ENCODE results near the gene LRRC73.

LRRC73 gene

DNA sequence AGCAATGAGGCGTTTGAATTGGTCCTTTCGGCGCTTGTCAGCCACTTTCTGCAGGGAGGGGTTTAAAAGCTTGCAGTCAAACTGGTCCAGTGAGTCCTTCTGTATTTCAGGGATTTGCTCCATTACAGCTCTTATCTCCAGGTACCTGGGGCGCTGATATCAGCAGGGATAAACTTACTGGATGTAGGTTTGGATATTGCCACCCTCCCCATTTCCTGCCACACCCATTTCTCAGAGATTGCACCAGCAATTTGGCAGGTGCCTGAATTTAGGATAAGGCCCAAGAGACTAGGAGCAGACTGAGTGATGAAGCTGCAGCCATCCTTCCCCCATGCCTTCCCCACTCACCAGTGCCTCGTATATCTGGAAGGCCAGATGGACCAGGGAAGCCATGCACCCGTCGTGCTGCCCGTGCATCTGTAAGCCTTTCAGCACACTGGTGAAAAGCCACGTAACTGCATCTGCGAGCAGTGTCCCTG, 14.4 kb upstream of the LRRC73 start:
- Histone ChIP-seq H3K4me3 (ENCODE audit: low read length in 2 of 2) (no peak overlapping the region), H3K36me3 (ENCODE audit: control insufficient read depth in 2 of 2, insufficient read depth in 2 of 2, low read length in 2 of 2) (peaks cover 77 to 80% of the 10 kb centered on the region in 2 donors), H3K9me3 (ENCODE audit: control insufficient read depth in 2 of 2, low read length in 2 of 2) (no peaks in the 10 kb centered on the region), H3K27me3 (ENCODE audit: control insufficient read depth in 1 of 2, insufficient read depth in 2 of 2, low read length in 2 of 2) (no peaks in the 10 kb centered on the region), H3K27ac (ENCODE audit: low read length) (no peak overlapping the region), H3K9ac (ENCODE audit: low read length in 2 of 2) (no peak overlapping the region), H3K4me1 (ENCODE audit: control insufficient read depth, insufficient read depth, low read length) (peaks cover 3% of the 10 kb centered on the region)

DNA sequence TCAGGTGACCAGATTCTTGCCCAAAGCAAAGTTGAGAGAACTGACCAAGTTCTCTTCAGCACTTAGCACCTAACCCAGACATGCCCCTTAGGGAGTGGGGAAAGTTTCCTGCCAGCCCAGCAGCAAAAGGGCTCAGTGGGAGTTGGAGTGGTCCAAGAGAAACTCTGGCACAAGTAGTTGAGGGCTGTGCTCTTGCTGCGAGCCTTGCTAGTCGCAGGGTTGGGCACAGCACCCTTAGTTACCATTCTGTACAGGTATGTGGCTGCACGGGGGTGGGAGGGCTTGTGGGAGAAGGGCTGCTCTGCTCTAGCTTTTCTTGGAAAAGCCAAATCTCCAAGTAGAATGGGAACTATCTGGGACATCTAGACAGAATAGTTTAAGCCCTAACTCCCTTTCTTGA, 13.1 kb upstream of the LRRC73 start:
- Histone ChIP-seq H3K4me3 (ENCODE audit: low read length in 2 of 2) (no peak overlapping the region), H3K27me3 (ENCODE audit: control insufficient read depth in 1 of 2, insufficient read depth in 2 of 2, low read length in 2 of 2) (no peaks in the 10 kb centered on the region), H3K9me3 (ENCODE audit: control insufficient read depth in 2 of 2, low read length in 2 of 2) (no peaks in the 10 kb centered on the region), H3K27ac (ENCODE audit: low read length) (no peak overlapping the region), H3K9ac (ENCODE audit: low read length in 2 of 2) (no peak overlapping the region), H3K36me3 (ENCODE audit: control insufficient read depth in 2 of 2, insufficient read depth in 2 of 2, low read length in 2 of 2) (peaks cover 76 to 82% of the 10 kb centered on the region in 2 donors), H3K4me1 (ENCODE audit: control insufficient read depth, insufficient read depth, low read length) (peaks cover 5% of the 10 kb centered on the region)

DNA sequence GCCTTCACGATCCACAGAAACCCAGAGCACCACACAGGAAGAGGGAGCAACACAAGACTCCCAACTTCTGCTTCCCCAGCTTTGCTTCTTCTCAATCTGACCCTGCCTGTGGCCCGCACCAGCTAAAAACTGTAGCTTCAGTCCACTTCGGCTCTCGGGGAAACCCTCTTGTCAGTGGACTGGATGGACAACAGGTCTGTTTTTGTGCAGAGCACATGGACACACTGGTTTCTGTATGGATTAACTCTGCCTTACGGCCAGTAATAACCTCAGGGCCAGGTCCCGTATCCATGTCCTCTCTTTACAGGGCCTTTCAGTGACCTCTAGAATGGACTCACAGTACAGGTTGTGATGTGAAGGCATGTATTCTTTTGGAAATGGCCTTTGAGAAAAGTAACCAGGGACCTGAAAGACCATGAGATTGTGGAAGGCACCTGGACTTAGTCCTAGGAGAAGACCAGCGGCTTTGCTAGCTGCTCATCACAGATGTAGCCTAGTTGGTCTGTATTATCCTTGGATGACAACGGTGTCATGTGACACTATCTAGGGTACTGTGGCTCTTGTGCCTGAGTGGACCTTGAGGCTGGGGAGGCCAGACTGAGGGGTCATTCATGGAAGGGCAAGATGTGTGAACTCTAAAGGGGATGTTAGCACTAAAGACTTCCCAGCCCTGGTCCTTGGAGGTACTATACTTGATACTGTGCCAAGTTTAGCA, 12.6 kb upstream of the LRRC73 start:
- no peak overlapping the region for H3K9ac ChIP-seq (ENCODE audit: low read length in 2 of 2)
- H3K27me3 ChIP-seq (ENCODE audit: control insufficient read depth in 1 of 2, insufficient read depth in 2 of 2, low read length in 2 of 2) = no peaks in the 10 kb centered on the region
- H3K4me1 ChIP-seq (ENCODE audit: control insufficient read depth, insufficient read depth, low read length) = peaks cover 11% of the 10 kb centered on the region
- H3K27ac ChIP-seq (ENCODE audit: low read length) = no peak overlapping the region
- no peaks in the 10 kb centered on the region for H3K9me3 ChIP-seq (ENCODE audit: control insufficient read depth in 2 of 2, low read length in 2 of 2)
- peaks cover 71 to 76% of the 10 kb centered on the region in 2 donors for H3K36me3 ChIP-seq (ENCODE audit: control insufficient read depth in 2 of 2, insufficient read depth in 2 of 2, low read length in 2 of 2)
- H3K4me3 ChIP-seq (ENCODE audit: low read length in 2 of 2) = no peak overlapping the region

DNA sequence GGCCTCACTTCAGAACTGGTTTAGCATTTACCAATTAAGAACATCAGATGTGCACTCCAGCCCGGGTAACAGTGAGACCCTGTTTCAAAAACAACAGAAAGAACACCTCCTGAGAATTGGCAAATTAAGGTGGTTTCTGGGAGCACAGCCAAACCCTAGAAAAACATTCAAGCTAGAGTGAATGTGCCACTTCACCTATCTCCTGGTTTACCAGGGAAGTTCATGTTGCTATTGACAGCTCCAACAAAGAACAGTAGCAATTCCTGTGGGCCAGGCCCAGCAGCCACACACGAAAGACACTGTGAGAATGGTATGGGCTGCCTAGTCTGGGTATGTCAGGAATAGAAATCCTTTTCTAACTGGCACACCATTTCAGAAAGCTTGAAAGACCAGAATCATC, 11.7 kb upstream of the LRRC73 start:
- Histone ChIP-seq H3K9ac (ENCODE audit: low read length in 2 of 2) (no peak overlapping the region), H3K27me3 (ENCODE audit: control insufficient read depth in 1 of 2, insufficient read depth in 2 of 2, low read length in 2 of 2) (no peaks in the 10 kb centered on the region), H3K36me3 (ENCODE audit: control insufficient read depth in 2 of 2, insufficient read depth in 2 of 2, low read length in 2 of 2) (peaks cover 66 to 68% of the 10 kb centered on the region in 2 donors), H3K4me3 (ENCODE audit: low read length in 2 of 2) (no peak overlapping the region), H3K4me1 (ENCODE audit: control insufficient read depth, insufficient read depth, low read length) (peaks cover 11% of the 10 kb centered on the region), H3K27ac (ENCODE audit: low read length) (no peak overlapping the region), H3K9me3 (ENCODE audit: control insufficient read depth in 2 of 2, low read length in 2 of 2) (no peaks in the 10 kb centered on the region)

DNA sequence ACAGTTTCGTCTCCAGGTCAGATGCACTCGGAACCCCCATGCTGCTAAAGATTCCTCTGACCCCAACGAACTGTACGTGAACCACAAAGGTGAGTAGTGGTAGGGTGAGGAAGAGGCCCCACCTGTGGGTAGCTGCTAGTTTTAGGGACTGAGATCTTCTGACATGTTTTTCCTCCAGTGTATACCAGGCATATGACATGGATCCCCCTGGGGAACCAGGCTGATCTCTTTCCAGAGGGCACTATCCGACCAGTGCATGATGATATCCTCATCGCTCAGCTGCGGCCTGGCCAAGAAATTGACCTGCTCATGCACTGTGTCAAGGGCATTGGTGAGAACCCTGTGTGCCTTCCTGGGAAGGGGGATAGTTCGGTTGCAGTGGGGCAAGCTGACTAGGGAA, 10.0 kb upstream of the LRRC73 start:
- Histone ChIP-seq H3K27me3 (ENCODE audit: control insufficient read depth in 1 of 2, insufficient read depth in 2 of 2, low read length in 2 of 2) (no peaks in the 10 kb centered on the region), H3K9me3 (ENCODE audit: control insufficient read depth in 2 of 2, low read length in 2 of 2) (no peaks in the 10 kb centered on the region), H3K4me3 (ENCODE audit: low read length in 2 of 2) (no peak overlapping the region), H3K9ac (ENCODE audit: low read length in 2 of 2) (no peak overlapping the region), H3K27ac (ENCODE audit: low read length) (no peak overlapping the region), H3K4me1 (ENCODE audit: control insufficient read depth, insufficient read depth, low read length) (peaks cover 22% of the 10 kb centered on the region), H3K36me3 (ENCODE audit: control insufficient read depth in 2 of 2, insufficient read depth in 2 of 2, low read length in 2 of 2) (peaks cover 53 to 57% of the 10 kb centered on the region in 2 donors)

DNA sequence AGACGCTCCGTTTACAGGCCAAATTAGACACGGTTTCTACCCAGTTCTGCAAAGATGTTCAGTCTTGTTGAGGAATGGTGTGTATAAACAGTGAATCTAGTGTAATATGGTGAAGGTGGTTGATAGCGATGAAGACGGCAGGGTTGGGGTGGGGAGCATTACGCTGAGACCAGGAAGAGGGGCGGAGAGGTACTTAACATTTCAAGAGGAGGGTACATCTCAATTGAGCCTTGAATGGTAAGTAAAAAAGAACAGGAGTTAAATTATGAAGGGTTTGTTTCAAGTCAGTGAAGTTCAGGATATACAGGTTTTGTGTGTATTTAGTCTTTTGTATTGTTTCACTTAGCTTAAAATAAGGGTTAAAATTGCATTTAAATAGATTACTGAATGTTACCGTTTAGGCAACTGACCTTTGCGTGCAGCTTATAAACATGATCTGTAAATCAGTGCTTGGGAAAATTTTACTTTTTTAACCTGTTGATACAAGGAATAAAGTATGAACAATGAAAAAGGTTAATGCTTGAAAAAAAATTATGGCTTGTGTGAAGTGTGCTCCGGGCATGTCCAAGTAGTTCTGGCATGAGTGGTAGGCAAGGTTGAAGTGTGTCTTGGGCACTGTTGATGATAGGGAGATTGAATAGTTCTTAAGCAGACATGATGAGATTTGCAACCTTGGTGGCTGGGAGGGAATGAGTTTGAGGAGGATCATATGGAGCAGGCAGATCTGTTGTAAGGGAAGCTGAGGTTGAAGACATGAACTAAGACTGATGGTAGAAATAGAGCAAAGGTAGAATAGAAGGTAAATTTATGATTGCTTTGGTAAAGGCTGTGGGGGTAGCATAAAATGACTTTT, 7.6 kb upstream of the LRRC73 start:
- Histone ChIP-seq H3K27me3 (ENCODE audit: control insufficient read depth in 1 of 2, insufficient read depth in 2 of 2, low read length in 2 of 2) (no peaks in the 10 kb centered on the region), H3K36me3 (ENCODE audit: control insufficient read depth in 2 of 2, insufficient read depth in 2 of 2, low read length in 2 of 2) (peaks cover 41 to 53% of the 10 kb centered on the region in 2 donors), H3K27ac (ENCODE audit: low read length) (no peak overlapping the region), H3K4me3 (ENCODE audit: low read length in 2 of 2) (peak overlapping the region; percentile 89 to 100), H3K9ac (ENCODE audit: low read length in 2 of 2) (peak overlapping the region; percentile 89 to 97), H3K9me3 (ENCODE audit: control insufficient read depth in 2 of 2, low read length in 2 of 2) (no peaks in the 10 kb centered on the region), H3K4me1 (ENCODE audit: control insufficient read depth, insufficient read depth, low read length) (peaks cover 23% of the 10 kb centered on the region)

DNA sequence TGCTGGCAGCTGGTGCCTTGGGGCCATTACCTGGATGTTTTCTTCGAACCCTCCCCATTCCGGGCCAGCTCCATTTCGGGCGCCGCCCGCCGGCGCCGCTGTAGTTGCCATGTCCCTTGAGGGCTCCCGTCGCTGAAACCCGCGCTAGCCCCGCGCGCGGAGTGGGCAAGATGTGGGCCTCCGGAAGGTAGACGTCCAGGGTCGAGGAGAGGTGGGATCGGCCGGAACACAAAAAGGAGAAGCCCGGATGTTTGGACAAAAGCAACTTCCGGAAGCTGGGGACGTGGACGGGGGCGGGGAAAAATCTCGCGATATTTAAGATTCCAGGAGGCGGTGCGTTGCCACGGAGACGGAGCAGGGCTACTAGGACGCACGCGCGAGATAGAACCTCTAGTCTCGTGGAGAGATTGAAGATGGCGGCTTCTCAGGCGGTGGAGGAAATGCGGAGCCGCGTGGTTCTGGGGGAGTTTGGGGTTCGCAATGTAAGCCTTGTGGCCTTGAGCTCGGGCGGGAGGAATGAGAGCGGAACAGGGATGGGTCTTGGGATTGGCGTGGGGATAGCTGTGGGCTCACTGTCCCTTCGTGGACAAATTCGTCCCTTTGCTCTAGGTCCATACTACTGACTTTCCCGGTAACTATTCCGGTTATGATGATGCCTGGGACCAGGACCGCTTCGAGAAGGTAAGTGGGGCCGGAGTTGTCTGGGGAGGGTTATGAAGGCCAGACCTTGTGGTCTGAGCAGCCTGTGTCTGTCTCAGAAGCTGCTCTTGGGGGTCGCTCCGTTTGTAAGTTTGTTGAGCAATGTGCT, 6.8 kb upstream of the LRRC73 start, which contains the start of the genes POLR1C and YIPF3:
POLR1C (plus strand) TSS at position 393 of the 808 bp plus-strand sequence; CDS start at position 414, 21 bp downstream.
YIPF3 (minus strand) TSS at position 230 of the 808 bp plus-strand sequence; CDS start at position 111, 119 bp downstream.
- H3K27ac ChIP-seq (ENCODE audit: low read length) = peak within 1 kb of the TSS; percentile 82
- peaks cover 45 to 53% of the 10 kb centered on the region in 2 donors for H3K36me3 ChIP-seq (ENCODE audit: control insufficient read depth in 2 of 2, insufficient read depth in 2 of 2, low read length in 2 of 2)
- H3K4me1 ChIP-seq (ENCODE audit: control insufficient read depth, insufficient read depth, low read length) = peaks cover 23% of the 10 kb centered on the region
- H3K27me3 ChIP-seq (ENCODE audit: control insufficient read depth in 1 of 2, insufficient read depth in 2 of 2, low read length in 2 of 2) = no peaks in the 10 kb centered on the region
- H3K9ac ChIP-seq (ENCODE audit: low read length in 2 of 2) = peak within 1 kb of the TSS; percentile 89 to 97
- no peaks in the 10 kb centered on the region for H3K9me3 ChIP-seq (ENCODE audit: control insufficient read depth in 2 of 2, low read length in 2 of 2)
- H3K4me3 ChIP-seq (ENCODE audit: low read length in 2 of 2) = peak within 1 kb of the TSS; percentile 89 to 100

DNA sequence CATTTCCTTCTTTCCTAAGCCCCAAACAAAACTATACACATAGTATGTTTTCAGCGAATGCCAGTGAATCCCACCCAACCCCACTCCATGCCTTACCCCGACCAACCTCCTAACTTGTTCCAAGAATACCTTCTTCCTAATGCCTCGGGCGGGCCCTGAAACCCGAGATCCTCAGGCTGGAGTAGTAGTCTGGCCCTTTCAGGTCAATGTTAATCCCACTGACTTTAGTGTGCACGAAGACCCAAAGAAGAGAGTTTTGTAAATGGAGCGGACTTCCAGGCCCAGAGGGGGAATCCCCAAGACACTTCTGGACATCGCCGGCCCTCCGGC, 6.2 kb upstream of the LRRC73 start:
- Histone ChIP-seq H3K4me3 (ENCODE audit: low read length in 2 of 2) (peak overlapping the region; percentile 89 to 100), H3K9me3 (ENCODE audit: control insufficient read depth in 2 of 2, low read length in 2 of 2) (no peaks in the 10 kb centered on the region), H3K27me3 (ENCODE audit: control insufficient read depth in 1 of 2, insufficient read depth in 2 of 2, low read length in 2 of 2) (no peaks in the 10 kb centered on the region), H3K4me1 (ENCODE audit: control insufficient read depth, insufficient read depth, low read length) (peaks cover 23% of the 10 kb centered on the region), H3K9ac (ENCODE audit: low read length in 2 of 2) (peak overlapping the region; percentile 89 to 97), H3K36me3 (ENCODE audit: control insufficient read depth in 2 of 2, insufficient read depth in 2 of 2, low read length in 2 of 2) (peaks cover 45 to 54% of the 10 kb centered on the region in 2 donors), H3K27ac (ENCODE audit: low read length) (peak overlapping the region; percentile 82)

DNA sequence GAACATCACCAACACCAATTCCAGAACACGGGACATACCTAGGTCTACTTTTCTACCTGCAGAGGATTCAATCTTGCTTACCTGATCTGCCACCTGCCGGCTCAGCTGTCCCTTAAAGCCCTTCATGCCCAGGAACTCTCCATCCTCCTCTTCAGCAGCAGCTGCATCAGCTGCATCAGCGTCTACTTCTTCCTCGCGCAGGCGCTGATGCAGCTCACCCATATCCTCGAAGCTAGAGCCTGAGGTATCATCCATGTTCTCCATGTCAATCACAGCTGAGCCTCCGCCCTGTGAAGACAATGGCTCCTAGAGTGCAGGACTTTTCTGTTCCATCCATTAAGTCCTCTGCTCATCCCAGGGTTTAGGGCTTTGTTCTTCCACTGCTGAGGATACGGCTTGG, 5.7 kb upstream of the LRRC73 start:
- peak overlapping the region; percentile 89 to 100 for H3K4me3 ChIP-seq (ENCODE audit: low read length in 2 of 2)
- peaks cover 40 to 52% of the 10 kb centered on the region in 2 donors for H3K36me3 ChIP-seq (ENCODE audit: control insufficient read depth in 2 of 2, insufficient read depth in 2 of 2, low read length in 2 of 2)
- H3K9me3 ChIP-seq (ENCODE audit: control insufficient read depth in 2 of 2, low read length in 2 of 2) = no peaks in the 10 kb centered on the region
- no peak overlapping the region for H3K27ac ChIP-seq (ENCODE audit: low read length)
- no peaks in the 10 kb centered on the region for H3K27me3 ChIP-seq (ENCODE audit: control insufficient read depth in 1 of 2, insufficient read depth in 2 of 2, low read length in 2 of 2)
- H3K4me1 ChIP-seq (ENCODE audit: control insufficient read depth, insufficient read depth, low read length) = peaks cover 23% of the 10 kb centered on the region
- peak overlapping the region; percentile 89 to 97 for H3K9ac ChIP-seq (ENCODE audit: low read length in 2 of 2)

DNA sequence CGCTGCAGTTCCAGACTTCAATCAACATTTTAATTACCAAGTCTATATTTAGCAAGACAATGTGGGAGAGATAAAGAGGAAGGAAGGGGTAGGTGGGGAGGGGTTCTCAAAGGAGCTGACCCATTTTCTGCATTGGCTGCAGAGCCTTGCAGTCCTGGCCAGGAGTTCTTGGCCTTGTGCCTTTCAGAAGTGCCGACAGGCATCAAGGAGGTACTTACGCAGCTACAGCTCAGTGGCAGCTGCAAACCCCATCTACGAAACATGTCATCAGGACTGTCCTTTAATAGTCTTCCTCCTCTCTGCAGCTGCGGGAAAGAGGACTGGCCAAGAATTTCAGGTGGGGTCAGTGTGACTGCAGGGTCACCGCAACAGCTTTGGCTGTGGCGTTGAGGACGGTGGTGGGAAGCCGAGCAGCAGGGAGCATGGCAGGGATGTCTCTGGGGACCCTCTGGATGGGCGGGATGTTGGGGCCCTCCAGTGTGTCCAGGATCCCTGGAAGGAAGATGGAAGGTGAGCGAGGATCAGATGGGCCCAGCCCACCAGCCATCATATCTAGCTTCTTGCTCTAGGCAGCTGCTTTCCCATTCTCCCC, 1.8 kb upstream of the LRRC73 start:
- H3K36me3 ChIP-seq (ENCODE audit: control insufficient read depth in 2 of 2, insufficient read depth in 2 of 2, low read length in 2 of 2) = peaks cover 23 to 36% of the 10 kb centered on the region in 2 donors
- H3K4me1 ChIP-seq (ENCODE audit: control insufficient read depth, insufficient read depth, low read length) = peaks cover 32% of the 10 kb centered on the region
- H3K27me3 ChIP-seq (ENCODE audit: control insufficient read depth in 1 of 2, insufficient read depth in 2 of 2, low read length in 2 of 2) = peaks cover 0 to 2% of the 10 kb centered on the region in 2 donors
- no peak overlapping the region for H3K4me3 ChIP-seq (ENCODE audit: low read length in 2 of 2)
- H3K9me3 ChIP-seq (ENCODE audit: control insufficient read depth in 2 of 2, low read length in 2 of 2) = no peaks in the 10 kb centered on the region
- H3K27ac ChIP-seq (ENCODE audit: low read length) = no peak overlapping the region
- H3K9ac ChIP-seq (ENCODE audit: low read length in 2 of 2) = no peak overlapping the region
